ENCODE data around the gene STAT6.
A peak's percentile ranks its signal among the peaks of the same experiment; 100 is the strongest.
"Not testable (repeated sequence)": the region's sequence is repeated elsewhere in the genome, so short reads cannot be mapped to it uniquely, and the experiment has no call there.

STAT6 gene

GRCh38 chr12:57087010-57087690 lies 24.0 kb downstream of the STAT6 start:
- peak; percentile 94 for DNase-seq

- DNase-seq, result peak; percentile 84
Observed at GRCh38 chr12:57086493-57087009, 24.6 kb downstream of the STAT6 start.

GRCh38 chr12:57085999-57086492 lies 25.1 kb downstream of the STAT6 start:
- peak; percentile 25 for DNase-seq

- DNase-seq, result no peak
Observed at GRCh38 chr12:57080855-57081254, 30.3 kb downstream of the STAT6 start.

GRCh38 chr12:57079821-57080220 lies 31.3 kb downstream of the STAT6 start:
- DNase-seq, result no peak

- peak; percentile 100 for DNase-seq
Observed at GRCh38 chr12:57078519-57079404, 32.4 kb downstream of the STAT6 start, which contains the start of gene NEMP1. TSS of gene NEMP1 (minus strand) at chr12:57078791. CDS start at chr12:57078745, 46 bp downstream.

- not testable (repeated sequence) for DNase-seq
Observed at GRCh38 chr12:57073566-57074450, 37.4 kb downstream of the STAT6 start.

- peak; percentile 44 for DNase-seq
Observed at GRCh38 chr12:57072661-57073060, 38.5 kb downstream of the STAT6 start.

GRCh38 chr12:57069523-57069922 lies 41.6 kb downstream of the STAT6 start:
- peak; percentile 77 for DNase-seq

GRCh38 chr12:57066245-57066644 lies 44.9 kb downstream of the STAT6 start:
- no peak for DNase-seq

GRCh38 chr12:57063991-57064685 lies 47.0 kb downstream of the STAT6 start:
- no peak for DNase-seq

- no peak for DNase-seq
Observed at GRCh38 chr12:57058454-57058853, 52.7 kb downstream of the STAT6 start.

- no peak for DNase-seq
Observed at GRCh38 chr12:57057067-57057751, 54.0 kb downstream of the STAT6 start.

- DNase-seq, result no peak
Observed at GRCh38 chr12:57055824-57056223, 55.3 kb downstream of the STAT6 start.

GRCh38 chr12:57053901-57054300 lies 57.3 kb downstream of the STAT6 start:
- not testable (repeated sequence) for DNase-seq

- not testable (repeated sequence) for DNase-seq
Observed at GRCh38 chr12:57053146-57053545, 58.0 kb downstream of the STAT6 start.

- no peak for DNase-seq
Observed at GRCh38 chr12:57051011-57051410, 60.2 kb downstream of the STAT6 start.

- DNase-seq, result no peak
Observed at GRCh38 chr12:57049890-57050289, 61.3 kb downstream of the STAT6 start, which contains the start of gene MYO1A. TSS of gene MYO1A (minus strand) at chr12:57050129. CDS start at chr12:57048323, 1,806 bp downstream.

- no peak for DNase-seq
Observed at GRCh38 chr12:57049119-57049446, 62.1 kb downstream of the STAT6 start.

- no peak for DNase-seq
Observed at GRCh38 chr12:57048423-57049118, 62.6 kb downstream of the STAT6 start.

GRCh38 chr12:57047981-57048380 lies 63.2 kb downstream of the STAT6 start:
- peak; percentile 58 for DNase-seq
